GM12878 (cell line): ENCODE results near the gene RIPPLY3. TPM values are rescaled to one million over a fixed set of nuclear protein-coding genes. Genes with fewer than 3 reads are reported as not detected.
"Not testable (repeated sequence)": the region's sequence is repeated elsewhere in the genome, so short reads cannot be mapped to it uniquely, and the experiment has no call there.

Experiments
- ATAC-seq: fragments of 200-7000 bp; cut with Tn5 transposase; 3 replicates; pipeline ENCODE4 v1.9.1; 2020; ENCODE audit warnings: mild to moderate bottlenecking, moderate library complexity
- BruUV-seq: library from RNA; stranded (reverse); fragments of 400-500 nt; replicated peaks from 2 replicates; lab custom pipeline; 2021; lab: Mats Ljungman, UMichigan
- CTCF ChIA-PET: fragments of 300-600 bp; sonication (Branson Sonifier 250); formaldehyde crosslinking; extraction: SDS; loops from one replicate; lab custom pipeline; 2021; ENCODE audit warnings: inconsistent platforms; lab: Yijun Ruan, JAX
- POLR2A ChIA-PET: fragments of 350-600 bp; formaldehyde crosslinking; extraction: SDS; loops from one replicate; lab custom pipeline; 2021; ENCODE audit warnings: inconsistent platforms; lab: Charles Lee
- RAD21 ChIA-PET: fragments of 300-600 bp; sonication (Branson Sonifier 250); formaldehyde crosslinking; loops from one replicate; lab custom pipeline; 2023; ENCODE audit warnings: antibody characterized with exemption; ENCODE audit not compliant: unreplicated experiment; lab: Charles Lee
- SMC1A ChIA-PET: fragments of 300-600 bp; sonication (Branson Sonifier 250); formaldehyde crosslinking; loops from one replicate; lab custom pipeline; 2023; ENCODE audit not compliant: unreplicated experiment, uncharacterized antibody; lab: Charles Lee
- DNase-seq: peaks from one replicate; pipeline ENCODE4 v3.0.0-alpha.2; 2011; ENCODE audit warnings: low read depth, low spot score
- FAIRE-seq: peaks from 3 replicates; lab custom pipeline; 2011; peaks lifted over from hg19 to GRCh38; lab: Jason Lieb, UNC
- H2AFZ ChIP-seq: 2 replicates; pipeline ENCODE4 v1.6.0; 2011; ENCODE audit warnings: low read depth, low read length, control low read depth; ENCODE audit not compliant: control insufficient read depth
- H3K27ac ChIP-seq: 2 replicates; pipeline ENCODE4 v1.5.1; 2011; ENCODE audit warnings: control low read depth; ENCODE audit not compliant: control insufficient read depth, insufficient read depth
- H3K27me3 ChIP-seq, 2 experiments: replicated peaks in 1 of 2; 2 replicates each; pipeline versions ENCODE4 v1.6.0 to v1.6.1; 2011; ENCODE audit warnings: low read length in 1 of 2; ENCODE audit not compliant: control insufficient read depth in 2 of 2, insufficient read depth in 2 of 2
- H3K36me3 ChIP-seq, 2 experiments: 2 replicates each; pipeline ENCODE4 v1.5.1; 2011; ENCODE audit warnings: low read length in 1 of 2; ENCODE audit not compliant: control insufficient read depth in 2 of 2, insufficient read depth in 2 of 2
- H3K4me1 ChIP-seq: 2 replicates; pipeline ENCODE4 v1.6.1; 2011; ENCODE audit warnings: mild to moderate bottlenecking, low read length, moderate library complexity, mixed read lengths; ENCODE audit not compliant: control insufficient read depth, insufficient read depth
- H3K4me2 ChIP-seq: 2 replicates; pipeline ENCODE4 v1.6.0; 2011; ENCODE audit warnings: control low read depth; ENCODE audit not compliant: control insufficient read depth, insufficient read depth
- H3K4me3 ChIP-seq: fragments of 200-600 bp; sonication (generic); 2 replicates; pipeline ENCODE4 v1.5.1; 2016
- H3K79me2 ChIP-seq: 2 replicates; pipeline ENCODE4 v1.6.0; 2011; ENCODE audit warnings: low read length; ENCODE audit not compliant: control insufficient read depth, insufficient read depth
- H3K9ac ChIP-seq: 2 replicates; pipeline ENCODE4 v1.8.0; 2011; ENCODE audit warnings: low read length, control low read depth, mixed read lengths; ENCODE audit not compliant: control insufficient read depth, insufficient read depth
- H3K9me3 ChIP-seq: replicated peaks from 3 replicates; pipeline ENCODE4 v1.5.1; 2011; ENCODE audit warnings: mild to moderate bottlenecking, low read length; ENCODE audit not compliant: control insufficient read depth, insufficient read depth
- H4K20me1 ChIP-seq: 2 replicates; pipeline ENCODE4 v1.6.0; 2011; ENCODE audit not compliant: control insufficient read depth, insufficient read depth
- POLR2AphosphoS2 ChIP-seq: IDR thresholded peaks from 2 replicates; pipeline ENCODE4 v1.6.1; 2011; ENCODE audit warnings: low read depth, mild to moderate bottlenecking, low read length, improper control_type of control experiment, moderate library complexity
- SMARCA5 ChIP-seq: fragments of 450-650 bp; IDR thresholded peaks from 2 replicates; pipeline ENCODE4 v1.6.1; 2017; ENCODE audit warnings: mild to moderate bottlenecking
- STAT3 ChIP-seq: IDR thresholded peaks from 2 replicates; pipeline ENCODE4 v1.6.1; 2011; ENCODE audit warnings: low read depth, low read length, improper control_type of control experiment
- WGBS: methylation state at CpG from one replicate; pipeline ENCODE4 v1.1.6; 2016; ENCODE audit warnings: low lambda C conversion rate; ENCODE audit not compliant: insufficient replicate concordance, insufficient coverage; ENCODE audit errors: missing lambda C conversion rate; 5-methylcytosine and 5-hydroxymethylcytosine counted together
- in situ Hi-C: fragments of 300-500 bp; cut with MboI; formaldehyde crosslinking; loops from 9 replicates; pipeline ENCODE4 v1.14.3; 2018; ENCODE audit warnings: mixed read lengths
- intact Hi-C: fragments of 100-400 bp; cut with micrococcal nuclease; formaldehyde crosslinking; loops from one replicate; pipeline ENCODE4 v1.14.2; 2022; ENCODE audit not compliant: unreplicated experiment
- polyA plus RNA-seq, 11 experiments: library from polyadenylated mRNA; depleted of rRNA in 4 of 11; unstranded in 6 of 11; stranded (reverse) in 5 of 11; fragments of >200 nt; fragmentation: Nextera tagmentation in 4 of 11; fragmentation: Illumina TruSeq in 1 of 11; extraction: Ambion mirVana in 4 of 11; extraction: Trizol in 1 of 11; gene quantifications; 1 replicate in 1 of 11; 2 replicates in 10 of 11; pipeline versions ENCODE4 v1.2.1 to v1.2.3, GENCODE V29; 2011 to 2016; ENCODE audit warnings: inconsistent platforms in 2 of 11, missing spikeins in 2 of 11, low read depth in 1 of 11
- total RNA-seq, 4 experiments: library from RNA; depleted of rRNA in 3 of 4; stranded (reverse); fragments of >200 nt in 3 of 4; fragmentation: Illumina TruSeq in 1 of 4; extraction: Trizol in 1 of 4; gene quantifications; 2 replicates each; pipeline versions ENCODE4 v1.2.1 to v1.2.3, GENCODE V29; 2013 to 2021
- TF ChIP-seq, protein P1 (sequence below): fragments of 450-650 bp; IDR thresholded peaks from 2 replicates; pipeline ENCODE4 v1.6.1; 2017; ENCODE audit warnings: mild to moderate bottlenecking

Gene RIPPLY3
- total and polyA plus RNA-seq, 10 of the 15 experiments (the other 5 are each of a cell fraction or from before 2014, with no cell fraction given): not detected

DNA sequence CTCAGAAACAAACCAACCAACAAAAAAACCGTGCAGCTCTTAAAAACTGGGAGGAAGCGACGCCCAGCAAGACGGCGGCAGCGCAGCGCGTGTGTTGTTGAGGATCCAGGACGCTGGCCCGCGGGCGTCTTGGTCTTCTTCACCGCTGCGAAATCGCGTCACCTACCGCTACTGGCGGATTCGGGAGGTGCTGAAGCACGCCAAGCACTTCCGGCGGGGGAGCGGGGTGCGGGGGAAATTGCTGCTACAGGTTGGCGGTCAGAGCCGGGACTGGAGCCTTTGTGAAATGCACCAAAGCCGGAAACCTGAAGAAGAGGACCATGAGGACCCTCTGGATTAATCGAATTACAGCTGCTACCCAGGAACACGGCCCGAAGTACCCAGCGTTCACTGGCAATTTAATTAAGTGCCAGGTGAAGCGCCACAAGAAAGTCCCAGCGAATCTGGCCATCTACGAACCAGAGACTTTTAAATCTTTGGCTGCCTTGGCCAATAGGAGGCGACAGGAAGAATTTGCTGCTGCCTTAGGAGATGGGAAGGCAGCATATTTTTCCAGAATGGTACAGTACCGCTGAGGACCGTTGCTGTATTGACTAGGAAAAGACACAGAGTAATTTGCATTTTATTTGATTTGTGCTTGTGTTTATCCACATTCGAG lies 11.9 kb upstream of the RIPPLY3 start:
- TF ChIP-seq POLR2AphosphoS2: no peak
- no peak for TF ChIP-seq STAT3
- TF ChIP-seq SMARCA5: no peak
- TF ChIP-seq, protein P1, sequence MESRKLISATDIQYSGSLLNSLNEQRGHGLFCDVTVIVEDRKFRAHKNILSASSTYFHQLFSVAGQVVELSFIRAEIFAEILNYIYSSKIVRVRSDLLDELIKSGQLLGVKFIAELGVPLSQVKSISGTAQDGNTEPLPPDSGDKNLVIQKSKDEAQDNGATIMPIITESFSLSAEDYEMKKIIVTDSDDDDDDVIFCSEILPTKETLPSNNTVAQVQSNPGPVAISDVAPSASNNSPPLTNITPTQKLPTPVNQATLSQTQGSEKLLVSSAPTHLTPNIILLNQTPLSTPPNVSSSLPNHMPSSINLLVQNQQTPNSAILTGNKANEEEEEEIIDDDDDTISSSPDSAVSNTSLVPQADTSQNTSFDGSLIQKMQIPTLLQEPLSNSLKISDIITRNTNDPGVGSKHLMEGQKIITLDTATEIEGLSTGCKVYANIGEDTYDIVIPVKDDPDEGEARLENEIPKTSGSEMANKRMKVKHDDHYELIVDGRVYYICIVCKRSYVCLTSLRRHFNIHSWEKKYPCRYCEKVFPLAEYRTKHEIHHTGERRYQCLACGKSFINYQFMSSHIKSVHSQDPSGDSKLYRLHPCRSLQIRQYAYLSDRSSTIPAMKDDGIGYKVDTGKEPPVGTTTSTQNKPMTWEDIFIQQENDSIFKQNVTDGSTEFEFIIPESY: 0 out of 2 replicates have a peak, but pooled peaks have one; percentile 24
- TF ChIP-seq, all 136 proteins: peak for 1
- SMC1A ChIA-PET: no interaction called here
- Histone ChIP-seq H3K79me2 (no peaks in the 10 kb centered on the region), H3K27me3 (no peaks in the 10 kb centered on the region), H3K4me2 (no peak overlapping the region; the same call in 1 of the 2 replicates), H3K9me3 (no peaks in the 10 kb centered on the region), H2AFZ (peak overlapping the region; percentile 33; the same call in 1 of the 2 replicates), H3K27ac (no peak overlapping the region), H4K20me1 (no peaks in the 10 kb centered on the region), H3K36me3 (no peaks in the 10 kb centered on the region), H3K9ac (no peak overlapping the region), H3K4me3 (no peak overlapping the region), H3K4me1 (no peaks in the 10 kb centered on the region)
- FAIRE-seq: no peak
- POLR2A ChIA-PET: no interaction called here
- no TSS peak for BruUV-seq
- 71% methylated on average over 38 of the region's 38 CpGs for WGBS
- CTCF ChIA-PET: interaction anchor here (1.7 kb wide), 1 partner anchor 15 kb away, joined by 5 read pairs; no protein-coding TSS in a partner anchor
- no peak for DNase-seq
- RAD21 ChIA-PET: interaction anchor here (2.4 kb wide), 1 partner anchor 18 kb away, joined by 5 read pairs; no protein-coding TSS in a partner anchor
- intact Hi-C loops: no loop called here
- in situ Hi-C loops: no loop called here
- no peak for ATAC-seq

DNA sequence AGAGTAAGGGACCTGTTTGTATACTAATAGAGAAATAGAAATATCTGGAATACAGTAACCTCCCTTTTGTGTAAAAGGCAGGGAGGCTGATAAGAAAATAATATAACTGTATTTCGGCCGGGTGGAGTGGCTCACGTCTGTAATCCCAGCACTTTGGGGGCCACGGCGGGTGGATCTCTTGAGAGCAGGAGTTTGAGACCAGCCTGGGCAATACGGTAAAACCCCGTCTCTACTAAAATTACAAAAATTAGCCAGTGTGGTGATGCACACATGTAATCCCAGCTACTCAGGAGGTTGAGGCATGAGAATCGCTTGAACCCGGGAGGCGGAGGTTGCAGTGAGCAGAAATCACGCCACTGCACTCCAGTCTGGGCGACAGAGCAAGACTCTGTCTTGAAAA lies 11.2 kb upstream of the RIPPLY3 start:
- H2AFZ ChIP-seq, ATAC-seq, DNase-seq, in situ Hi-C loops, H3K27me3 ChIP-seq, H3K4me1 ChIP-seq, RAD21 ChIA-PET, intact Hi-C loops, H3K36me3 ChIP-seq, POLR2A ChIA-PET, BruUV-seq, H3K79me2 ChIP-seq, H3K27ac ChIP-seq, H3K9me3 ChIP-seq, H3K4me2 ChIP-seq, H4K20me1 ChIP-seq, H3K9ac ChIP-seq, H3K4me3 ChIP-seq, FAIRE-seq, SMC1A ChIA-PET: not testable (repeated sequence)
- 79% methylated on average over 12 of the region's 12 CpGs for WGBS
- CTCF ChIA-PET: interaction anchor here (1.7 kb wide), 1 partner anchor 15 kb away, joined by 5 read pairs; no protein-coding TSS in a partner anchor
